ENCODE data around the gene TEX48.

GRCh38 chr9:114731701-114732100, 49.7 kb upstream of the TEX48 start:
- TF ChIP-seq CTCF (IDR thresholded peaks at IDR 0.05), result no peak
- no peak for TF ChIP-seq POLR2A (IDR thresholded peaks at IDR 0.05)

All from uterus (tissue), 2 donors.